ENCODE results near the gene FAM177A1.
"Not testable (repeated sequence)": the region's sequence is repeated elsewhere in the genome, so short reads cannot be mapped to it uniquely, and the experiment has no call there.

FAM177A1 gene, protein sequence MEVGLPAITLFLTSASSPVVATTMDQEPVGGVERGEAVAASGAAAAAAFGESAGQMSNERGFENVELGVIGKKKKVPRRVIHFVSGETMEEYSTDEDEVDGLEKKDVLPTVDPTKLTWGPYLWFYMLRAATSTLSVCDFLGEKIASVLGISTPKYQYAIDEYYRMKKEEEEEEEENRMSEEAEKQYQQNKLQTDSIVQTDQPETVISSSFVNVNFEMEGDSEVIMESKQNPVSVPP

DNA sequence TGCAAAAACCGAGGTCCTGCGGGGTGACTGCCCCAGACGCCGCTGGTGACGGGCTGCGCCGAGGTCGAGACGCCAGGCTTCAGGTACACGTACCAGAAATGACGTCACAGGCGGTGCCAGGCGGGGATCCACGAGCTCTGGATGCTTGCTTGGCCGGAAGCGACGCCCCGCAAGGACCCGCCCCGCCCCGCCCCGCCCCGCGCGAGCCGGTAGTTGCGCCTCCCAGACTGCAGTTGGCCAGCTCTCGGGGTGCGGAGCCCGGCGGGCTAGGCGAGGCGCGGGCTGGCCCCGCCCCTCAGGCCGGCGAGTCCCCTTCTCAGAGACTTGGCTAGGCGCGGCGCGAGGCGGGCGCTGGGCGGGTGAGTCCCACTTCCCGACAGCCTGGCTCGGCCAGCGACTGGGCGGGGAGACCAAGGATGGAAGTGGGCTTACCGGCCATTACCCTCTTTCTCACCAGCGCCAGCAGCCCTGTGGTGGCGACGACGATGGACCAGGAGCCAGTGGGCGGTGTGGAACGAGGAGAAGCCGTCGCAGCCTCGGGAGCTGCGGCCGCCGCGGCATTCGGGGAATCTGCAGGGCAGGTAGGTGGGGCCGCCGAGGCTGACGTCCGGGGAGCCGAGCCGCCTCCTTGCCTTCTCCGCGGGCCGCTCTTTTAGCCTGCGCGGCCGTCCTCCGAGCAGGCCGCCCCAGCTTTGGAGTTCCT is at the start of gene FAM177A1:
Gene FAM177A1 (plus strand): TSS at position 225 of the 703 bp plus-strand sequence. CDS start 192 bp downstream, at position 417.
- peak; percentile 95 for ATAC-seq (replicated peaks)
- peak within 1 kb of the TSS; percentile 99 for H3K27ac Mint-ChIP-seq

DNA sequence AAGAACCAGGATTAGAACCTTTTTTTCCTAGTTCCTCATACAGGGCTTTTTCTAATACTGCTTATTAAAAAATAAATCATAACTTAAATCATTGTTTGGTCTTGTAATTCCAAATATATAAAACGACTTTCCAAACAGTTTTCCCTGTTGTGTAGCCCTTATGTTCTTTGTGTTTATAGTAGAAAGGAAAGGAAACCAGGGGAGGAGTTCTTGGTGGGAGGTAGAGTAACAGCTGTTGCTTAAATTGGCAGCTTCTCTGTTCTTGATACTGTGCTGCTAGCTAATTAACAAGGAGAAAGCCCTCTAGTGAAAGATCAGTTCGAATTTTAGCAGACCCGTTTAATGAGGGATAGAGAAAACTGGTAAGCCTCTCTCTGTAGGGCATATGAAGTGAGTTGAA is 48.3 kb upstream of the FAM177A1 start:
- Mint-ChIP-seq H3K9me3 (no peaks in the 10 kb centered on the region), H3K36me3 (peaks cover 16 to 29% of the 10 kb centered on the region in 2 donors), H3K27me3 (no peaks in the 10 kb centered on the region), H3K4me1 (peaks cover 7 to 16% of the 10 kb centered on the region in 2 donors), H3K4me3 (no peak overlapping the region), H3K27ac (peak overlapping the region; percentile 47)
- DNase-seq (no peak), ATAC-seq (replicated peaks) (no peak)

More for the DNA sequence above, at the start of gene FAM177A1:
- DNase-seq, result peak; percentile 97
- H3K9me3 Mint-ChIP-seq, result no peaks in the 10 kb centered on the region
- H3K4me1 Mint-ChIP-seq, result peaks cover 13 to 29% of the 10 kb centered on the region in 2 donors
- H3K27me3 Mint-ChIP-seq, result no peaks in the 10 kb centered on the region
- H3K36me3 Mint-ChIP-seq, result peaks cover 2 to 3% of the 10 kb centered on the region in 2 donors
- H3K4me3 Mint-ChIP-seq, result peak within 1 kb of the TSS; percentile 98 to 99

DNA sequence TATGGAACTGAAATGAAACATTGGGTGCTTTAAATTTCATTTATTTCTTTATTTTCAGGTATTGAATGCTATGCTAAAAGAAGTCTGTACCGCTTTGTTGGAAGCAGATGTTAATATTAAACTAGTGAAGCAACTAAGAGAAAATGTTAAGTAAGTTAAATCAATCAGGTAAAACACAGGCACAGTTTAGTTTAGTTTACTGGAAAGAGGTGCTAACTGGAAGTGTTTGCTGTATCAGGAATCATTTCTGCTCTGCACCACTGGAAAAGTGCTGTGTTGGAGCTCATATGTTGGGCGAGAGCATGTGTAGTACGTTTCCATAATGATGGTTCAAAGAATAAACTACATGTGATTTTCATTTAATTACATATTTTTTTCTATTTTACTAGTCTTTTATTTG is 46.6 kb upstream of the FAM177A1 start:
- no peak for ATAC-seq (replicated peaks)
- Mint-ChIP-seq H3K27ac (no peak overlapping the region), H3K4me3 (no peak overlapping the region), H3K4me1 (peaks cover 3 to 9% of the 10 kb centered on the region in 2 donors), H3K9me3 (no peaks in the 10 kb centered on the region), H3K36me3 (peaks cover 16 to 27% of the 10 kb centered on the region in 2 donors), H3K27me3 (no peaks in the 10 kb centered on the region)
- DNase-seq, result no peak

DNA sequence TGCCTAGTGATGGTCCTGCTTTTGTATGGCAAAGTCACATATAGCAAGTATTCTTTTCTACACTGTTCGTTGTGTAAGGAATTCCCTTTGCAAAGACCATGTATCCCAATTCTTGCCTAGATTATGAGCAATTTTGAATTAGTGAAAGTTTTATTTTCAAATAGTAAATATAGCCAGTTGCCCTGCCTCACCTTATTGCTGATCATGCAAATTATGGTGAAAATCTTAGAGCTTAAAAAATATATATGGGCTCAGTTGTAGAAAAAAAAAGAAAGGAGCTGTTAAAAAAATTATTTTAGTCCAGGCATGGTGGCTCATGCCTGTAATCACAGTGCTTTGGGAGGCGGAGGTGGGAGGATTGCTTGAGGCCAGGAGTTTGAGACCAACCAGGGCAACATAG is 44.5 kb upstream of the FAM177A1 start:
- Mint-ChIP-seq H3K27me3 (no peaks in the 10 kb centered on the region), H3K27ac (no peak overlapping the region), H3K4me1 (no peaks in the 10 kb centered on the region), H3K4me3 (no peak overlapping the region), H3K9me3 (no peaks in the 10 kb centered on the region), H3K36me3 (peaks cover 16 to 31% of the 10 kb centered on the region in 2 donors)
- ATAC-seq (replicated peaks) (no peak), DNase-seq (no peak)

DNA sequence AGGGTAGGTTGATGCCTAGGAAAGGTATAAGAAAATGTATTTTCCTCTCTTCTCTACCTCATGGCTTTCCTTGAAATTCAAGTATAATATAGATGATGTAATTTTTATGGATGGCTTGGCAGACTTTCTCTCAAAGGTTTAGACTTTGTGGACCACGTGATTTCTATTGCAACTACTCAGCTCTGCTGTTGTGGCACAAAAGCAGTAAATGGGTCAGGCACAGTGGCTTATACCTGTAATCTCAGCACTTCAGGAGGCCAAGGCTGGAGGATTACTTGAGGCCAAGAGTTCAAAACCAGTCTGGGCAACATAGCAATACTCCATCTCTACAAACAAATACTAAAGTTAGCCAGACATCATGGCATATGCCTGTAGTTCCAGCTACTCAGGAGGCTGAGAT is 41.2 kb upstream of the FAM177A1 start:
- ATAC-seq (replicated peaks) (no peak), DNase-seq (no peak)
- no peaks in the 10 kb centered on the region for H3K27me3 Mint-ChIP-seq
- H3K9me3 Mint-ChIP-seq, result no peaks in the 10 kb centered on the region
- no peak overlapping the region for H3K4me3 Mint-ChIP-seq
- no peaks in the 10 kb centered on the region for H3K4me1 Mint-ChIP-seq
- H3K36me3 Mint-ChIP-seq, result peaks cover 23 to 42% of the 10 kb centered on the region in 2 donors
- H3K27ac Mint-ChIP-seq, result no peak overlapping the region

DNA sequence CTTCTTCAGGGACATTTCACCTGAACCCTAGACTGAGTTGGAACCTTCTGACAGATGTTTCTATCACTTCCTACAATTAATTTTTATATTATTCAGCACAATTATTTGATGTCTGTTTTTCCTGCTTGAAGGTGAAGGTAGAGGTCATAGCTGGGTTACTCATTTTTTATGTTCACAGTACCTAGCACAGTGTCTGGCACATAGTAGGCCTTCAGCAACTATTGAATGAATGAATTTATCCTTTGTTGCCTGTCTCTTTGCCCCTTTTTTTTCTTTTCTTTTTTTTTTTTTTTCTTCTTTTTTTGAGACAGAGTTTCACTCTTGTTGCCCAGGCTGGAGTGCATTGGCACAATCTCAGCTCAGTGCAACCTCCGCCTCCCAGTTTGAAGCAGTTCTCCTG is 29.5 kb upstream of the FAM177A1 start:
- peaks cover 36 to 54% of the 10 kb centered on the region in 2 donors for H3K36me3 Mint-ChIP-seq
- DNase-seq (no peak), ATAC-seq (replicated peaks) (no peak)
- no peak overlapping the region for H3K4me3 Mint-ChIP-seq
- H3K4me1 Mint-ChIP-seq, result no peaks in the 10 kb centered on the region
- no peaks in the 10 kb centered on the region for H3K27me3 Mint-ChIP-seq
- H3K27ac Mint-ChIP-seq, result no peak overlapping the region
- no peaks in the 10 kb centered on the region for H3K9me3 Mint-ChIP-seq

DNA sequence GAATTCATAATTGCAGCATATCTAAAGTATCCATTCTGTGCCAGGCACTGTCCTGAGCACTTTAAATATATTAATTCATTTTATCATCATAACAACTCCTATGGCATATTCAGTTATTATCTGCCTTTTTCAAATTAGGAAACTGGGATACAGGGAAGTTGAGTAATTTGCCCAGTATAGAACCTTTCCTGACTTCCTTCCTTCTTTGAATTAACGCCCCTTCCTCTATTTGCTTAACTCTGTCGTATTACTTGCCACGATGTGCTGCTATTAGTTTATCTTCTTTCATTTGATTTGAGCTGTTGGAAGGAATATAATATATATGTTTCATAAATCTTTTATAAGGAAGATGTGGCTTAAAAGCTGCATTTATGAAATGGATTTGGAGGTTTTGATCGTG is 25.4 kb upstream of the FAM177A1 start:
- Mint-ChIP-seq H3K4me3 (no peak overlapping the region), H3K9me3 (no peaks in the 10 kb centered on the region), H3K36me3 (peaks cover 37 to 68% of the 10 kb centered on the region in 2 donors), H3K27ac (peak overlapping the region; percentile 31), H3K27me3 (no peaks in the 10 kb centered on the region), H3K4me1 (no peaks in the 10 kb centered on the region)
- DNase-seq, result no peak
- ATAC-seq (replicated peaks), result no peak

DNA sequence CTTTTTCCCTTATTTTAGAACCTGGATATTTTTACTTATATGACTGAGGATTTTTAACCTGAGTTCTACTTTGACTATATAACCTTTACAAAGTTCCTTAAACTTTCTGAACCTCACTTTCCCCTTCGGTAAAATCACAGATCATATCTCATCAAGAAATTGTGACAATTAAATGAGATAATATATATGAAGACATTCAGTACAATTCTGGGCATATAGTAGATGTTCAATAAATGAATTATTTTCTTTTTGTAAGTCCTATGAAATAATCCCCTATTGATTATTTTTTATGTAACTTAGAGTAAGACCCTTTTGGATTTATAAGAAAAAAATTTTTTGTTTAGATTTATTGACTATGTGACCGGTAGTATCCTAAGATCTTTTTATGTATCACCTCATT is 17.6 kb upstream of the FAM177A1 start:
- ATAC-seq (replicated peaks), result no peak
- H3K4me1 Mint-ChIP-seq, result no peaks in the 10 kb centered on the region
- H3K27me3 Mint-ChIP-seq, result no peaks in the 10 kb centered on the region
- H3K9me3 Mint-ChIP-seq, result peaks cover 1 to 2% of the 10 kb centered on the region in 2 donors
- H3K27ac Mint-ChIP-seq, result no peak overlapping the region
- H3K36me3 Mint-ChIP-seq, result peaks cover 46 to 60% of the 10 kb centered on the region in 2 donors
- H3K4me3 Mint-ChIP-seq, result no peak overlapping the region
- no peak for DNase-seq

DNA sequence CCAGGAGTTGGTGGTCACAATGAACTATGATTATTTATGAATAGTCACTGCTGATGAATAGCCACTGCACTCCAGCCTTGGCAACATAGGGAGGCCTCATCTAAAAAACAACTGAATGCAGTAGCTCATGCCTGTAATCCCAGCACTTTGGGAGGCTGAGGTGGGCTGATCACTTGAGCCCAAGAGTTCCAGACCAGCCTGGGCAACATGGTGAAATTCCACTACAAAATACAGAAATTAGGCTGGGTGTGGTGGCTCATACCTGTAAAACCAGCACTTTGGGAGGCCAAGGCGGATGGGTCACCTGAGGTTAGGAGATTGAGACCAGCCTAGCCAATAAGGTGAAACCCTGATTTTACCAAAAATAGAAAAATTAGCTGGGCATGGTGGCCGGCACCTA is 13.5 kb upstream of the FAM177A1 start:
- peaks cover 40 to 51% of the 10 kb centered on the region in 2 donors for H3K36me3 Mint-ChIP-seq
- no peak overlapping the region for H3K4me3 Mint-ChIP-seq
- no peak overlapping the region for H3K27ac Mint-ChIP-seq
- H3K27me3 Mint-ChIP-seq, result no peaks in the 10 kb centered on the region
- peaks cover 0 to 3% of the 10 kb centered on the region in 2 donors for H3K4me1 Mint-ChIP-seq
- H3K9me3 Mint-ChIP-seq, result peaks cover 7 to 14% of the 10 kb centered on the region in 2 donors
- ATAC-seq (replicated peaks) (no peak), DNase-seq (no peak)

DNA sequence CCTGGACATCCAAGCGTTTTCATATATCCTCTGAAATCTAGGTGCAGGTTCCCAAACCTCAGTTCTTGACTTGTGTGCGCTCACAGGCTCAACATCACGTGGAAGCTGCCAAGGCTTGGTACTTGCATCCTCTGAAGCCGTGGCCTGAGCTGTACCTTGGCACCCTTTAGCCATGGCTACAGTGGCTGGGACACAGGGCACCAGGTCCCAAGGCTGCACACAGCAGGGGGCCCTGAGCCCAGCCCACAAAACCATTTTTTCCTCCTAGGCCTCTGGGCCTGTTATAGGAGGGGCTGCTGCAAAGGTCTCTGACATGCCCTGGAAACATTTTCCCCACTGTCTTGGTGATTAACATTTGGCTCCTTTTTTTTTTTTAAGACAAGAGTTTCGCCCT is 11.6 kb upstream of the FAM177A1 start:
- no peak overlapping the region for H3K4me3 Mint-ChIP-seq
- ATAC-seq (replicated peaks) (no peak), DNase-seq (no peak)
- H3K36me3 Mint-ChIP-seq, result peaks cover 36 to 43% of the 10 kb centered on the region in 2 donors
- no peaks in the 10 kb centered on the region for H3K27me3 Mint-ChIP-seq
- peaks cover 0 to 3% of the 10 kb centered on the region in 2 donors for H3K4me1 Mint-ChIP-seq
- peaks cover 7 to 14% of the 10 kb centered on the region in 2 donors for H3K9me3 Mint-ChIP-seq
- peak overlapping the region; percentile 37 for H3K27ac Mint-ChIP-seq

DNA sequence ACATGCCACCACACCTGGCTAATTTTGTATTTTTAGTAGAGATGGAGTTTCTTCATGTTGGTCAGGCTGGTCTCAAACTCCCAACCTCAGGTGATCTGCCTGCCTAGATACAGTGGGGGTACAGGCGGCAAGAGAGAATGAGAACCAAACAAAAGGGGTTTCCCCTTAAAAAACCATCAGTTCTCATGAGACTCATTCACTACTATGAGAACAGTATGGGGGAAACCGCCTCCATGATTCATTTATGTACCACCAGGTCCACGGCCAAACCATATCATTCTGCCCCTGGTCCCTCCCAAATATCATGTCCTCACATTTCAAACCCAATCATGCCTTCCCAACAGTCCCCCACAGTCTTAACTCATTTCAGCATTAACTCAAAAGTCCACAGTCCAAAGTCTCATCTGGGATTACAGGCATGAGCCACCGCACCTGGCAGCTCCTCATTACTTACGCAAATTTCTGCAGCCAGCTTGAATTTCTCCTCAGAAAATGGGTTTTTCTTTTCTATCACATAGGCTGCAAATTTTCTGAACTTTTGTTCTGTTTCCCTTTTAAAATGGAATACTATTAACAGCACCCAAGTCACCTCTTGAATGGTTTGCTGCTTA is 11.0 kb upstream of the FAM177A1 start:
- peak overlapping the region; percentile 37 for H3K27ac Mint-ChIP-seq
- H3K4me3 Mint-ChIP-seq, result not testable (repeated sequence)

DNA sequence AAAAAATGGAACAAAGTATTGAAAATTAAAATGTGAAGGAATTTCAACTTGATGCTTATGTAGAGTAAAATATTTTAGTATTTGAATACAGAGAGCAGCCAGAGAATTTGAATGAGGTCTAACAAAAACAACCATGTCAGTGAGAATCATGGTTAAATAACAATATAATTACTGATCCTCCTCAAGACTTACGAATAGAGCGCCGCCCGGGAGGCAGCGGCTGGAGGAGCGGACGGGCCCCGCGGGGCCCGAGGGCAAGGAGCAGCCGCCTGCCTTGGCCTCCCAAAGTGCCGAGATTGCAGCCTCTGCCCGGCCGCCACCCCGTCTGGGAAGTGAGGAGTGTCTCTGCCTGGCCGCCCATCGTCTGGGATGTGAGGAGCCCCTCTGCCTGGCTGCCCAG is 7.8 kb upstream of the FAM177A1 start:
- not testable (repeated sequence) for DNase-seq; H3K27ac Mint-ChIP-seq; H3K27me3 Mint-ChIP-seq; H3K4me3 Mint-ChIP-seq; H3K4me1 Mint-ChIP-seq; ATAC-seq (replicated peaks)
- H3K9me3 Mint-ChIP-seq, result peaks cover 5 to 14% of the 10 kb centered on the region in 2 donors
- H3K36me3 Mint-ChIP-seq, result peaks cover 19 to 25% of the 10 kb centered on the region in 2 donors

More for the DNA sequence above, 11.0 kb upstream of the FAM177A1 start:
- H3K36me3 Mint-ChIP-seq, result peaks cover 32 to 40% of the 10 kb centered on the region in 2 donors
- ATAC-seq (replicated peaks), result peak; percentile 39 to 63
- H3K9me3 Mint-ChIP-seq, result peaks cover 7 to 14% of the 10 kb centered on the region in 2 donors
- H3K4me1 Mint-ChIP-seq, DNase-seq, H3K27me3 Mint-ChIP-seq: not testable (repeated sequence)

DNA sequence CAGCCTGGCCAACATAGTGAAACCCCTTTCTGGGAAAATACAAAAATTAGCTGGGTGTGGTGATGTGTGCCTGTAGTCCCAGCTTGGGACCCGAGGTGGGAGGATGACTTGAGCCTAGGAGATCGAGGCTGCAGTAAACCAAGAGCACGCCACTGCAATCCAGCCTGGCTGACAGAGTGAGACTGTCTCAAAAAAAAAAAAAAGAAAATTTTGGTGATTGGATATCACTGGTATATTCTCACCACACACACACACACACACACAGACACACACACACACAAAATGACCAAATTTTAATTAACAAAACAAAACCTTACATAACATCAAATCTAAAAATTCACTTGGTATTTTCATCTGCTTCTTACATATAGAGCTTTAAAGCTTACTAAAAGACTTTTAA is 3.4 kb upstream of the FAM177A1 start:
- DNase-seq, result no peak
- ATAC-seq (replicated peaks), result no peak
- Mint-ChIP-seq H3K4me1 (peaks cover 8 to 21% of the 10 kb centered on the region in 2 donors), H3K9me3 (no peaks in the 10 kb centered on the region), H3K27ac (no peak overlapping the region), H3K4me3 (no peak overlapping the region), H3K36me3 (peaks cover 0 to 3% of the 10 kb centered on the region in 2 donors), H3K27me3 (no peaks in the 10 kb centered on the region)

DNA sequence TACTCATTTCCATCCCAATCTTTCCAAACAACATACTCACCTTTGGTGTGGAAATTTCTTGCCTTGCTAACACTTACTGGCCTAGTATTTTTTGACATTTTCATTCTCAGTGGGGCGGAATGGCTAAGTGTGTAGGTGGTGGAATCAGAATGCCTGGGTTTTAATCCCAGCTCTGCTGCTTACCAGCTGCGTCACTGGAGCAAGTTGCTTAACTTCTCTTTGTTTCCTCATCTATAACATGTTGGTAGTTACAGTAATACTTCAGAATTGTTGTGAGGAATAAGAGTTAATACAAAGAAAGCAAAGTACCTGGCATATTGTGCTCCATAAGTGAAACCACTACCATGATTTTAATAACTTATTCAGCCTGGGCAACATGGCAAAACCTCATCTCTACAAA is 3.0 kb upstream of the FAM177A1 start:
- H3K27ac Mint-ChIP-seq, result no peak overlapping the region

More for the DNA sequence above, 3.0 kb upstream of the FAM177A1 start:
- H3K4me1 Mint-ChIP-seq, result peaks cover 10 to 25% of the 10 kb centered on the region in 2 donors
- H3K9me3 Mint-ChIP-seq, result no peaks in the 10 kb centered on the region
- no peak overlapping the region for H3K4me3 Mint-ChIP-seq
- no peaks in the 10 kb centered on the region for H3K27me3 Mint-ChIP-seq
- ATAC-seq (replicated peaks), result no peak
- peaks cover 0 to 3% of the 10 kb centered on the region in 2 donors for H3K36me3 Mint-ChIP-seq
- DNase-seq, result no peak
